Stimulated activated CD8-positive, alpha-beta memory T cell treated with anti-CD3 and anti-CD28 coated beads, Interleukin-7, amount 100 ng/mL, for 1 hour (primary cell): ENCODE results near the gene GPER1.

ENCODE experiments used
- DNase-seq, 2 donors: peaks; one replicate each; pipeline ENCODE4 v3.0.0-alpha.2; 2020; ENCODE audit warnings: low read depth in 2 of 2

The GPER1 gene

DNA sequence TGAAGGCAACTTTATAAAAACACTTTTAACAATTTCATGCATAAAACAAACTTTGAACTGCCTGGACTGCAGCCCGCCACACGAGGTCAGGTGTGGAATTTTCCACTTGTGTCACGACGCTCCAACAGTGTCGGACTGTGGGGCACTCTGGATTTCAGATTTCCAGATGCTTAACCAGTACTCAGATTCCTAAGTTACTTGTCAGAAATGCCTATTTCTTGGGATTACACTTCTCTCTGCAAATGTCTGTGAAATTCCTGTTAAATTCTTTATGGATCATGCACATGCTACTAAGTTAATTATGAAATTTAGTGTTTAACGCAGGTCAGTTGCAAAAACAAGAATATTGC is 473 bp upstream of the GPER1 start:
- no peak for DNase-seq

DNA sequence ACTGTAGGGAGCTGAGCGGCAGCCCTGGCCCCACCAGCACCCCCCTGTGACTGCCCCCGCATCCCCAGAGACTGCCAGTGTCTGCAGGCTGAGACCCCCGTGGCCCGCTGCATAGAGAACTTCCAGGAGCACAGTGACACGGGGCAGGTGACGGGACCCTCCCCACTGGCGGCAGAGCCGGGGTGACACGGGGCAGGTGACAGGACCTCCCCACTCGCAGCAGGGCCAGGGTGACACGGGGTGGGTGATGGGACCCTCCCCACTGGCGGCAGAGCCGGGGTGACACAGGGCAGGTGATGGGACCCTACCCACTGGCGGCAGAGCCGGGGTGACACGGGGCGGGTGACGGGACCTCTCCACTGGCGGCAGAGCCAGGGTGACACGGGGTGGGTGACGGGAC is 2.3 kb downstream of the GPER1 start:
- no peak for DNase-seq

- no peak for DNase-seq
Measured at GRCh38 chr7:1090686-1091643, 3.1 kb downstream of the GPER1 start.

GRCh38 chr7:1091644-1092027 is 3.7 kb downstream of the GPER1 start:
- no peak for DNase-seq

GRCh38 chr7:1092161-1092632 is 4.3 kb downstream of the GPER1 start:
- no peak for DNase-seq

DNA sequence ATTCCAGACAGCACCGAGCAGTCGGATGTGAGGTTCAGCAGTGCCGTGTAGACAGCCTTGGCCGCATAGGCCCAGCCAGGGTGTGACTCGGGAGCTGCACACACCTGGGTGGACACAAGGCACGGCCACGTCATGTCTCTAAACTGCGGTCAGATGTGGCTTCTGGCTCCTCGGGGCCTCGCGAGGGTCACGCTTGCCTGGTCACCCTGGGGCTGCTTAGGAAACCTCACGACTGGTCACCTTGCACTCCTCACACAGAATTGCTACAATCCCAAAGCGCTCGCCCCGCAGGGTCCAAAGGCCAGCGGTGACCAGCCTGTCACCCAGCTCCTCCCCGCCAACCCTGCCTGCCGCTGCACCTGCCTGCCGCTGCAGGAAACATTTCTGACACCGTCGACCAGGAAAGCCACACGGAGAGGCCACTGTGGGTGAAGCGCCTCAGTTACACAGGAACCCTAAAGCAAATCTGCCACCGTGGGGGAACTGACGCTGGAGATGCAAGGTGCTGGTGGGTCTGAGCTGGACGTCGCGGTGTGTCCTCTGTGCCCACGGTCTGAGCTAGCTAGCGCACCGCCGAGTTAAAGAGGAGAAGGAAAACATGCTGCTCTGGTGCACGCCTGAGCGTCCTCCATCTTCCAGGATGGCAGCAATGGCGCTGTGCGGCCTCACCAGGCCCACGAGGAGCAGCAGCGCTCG is 5.0 kb downstream of the GPER1 start:
- DNase-seq, result no peak

DNA sequence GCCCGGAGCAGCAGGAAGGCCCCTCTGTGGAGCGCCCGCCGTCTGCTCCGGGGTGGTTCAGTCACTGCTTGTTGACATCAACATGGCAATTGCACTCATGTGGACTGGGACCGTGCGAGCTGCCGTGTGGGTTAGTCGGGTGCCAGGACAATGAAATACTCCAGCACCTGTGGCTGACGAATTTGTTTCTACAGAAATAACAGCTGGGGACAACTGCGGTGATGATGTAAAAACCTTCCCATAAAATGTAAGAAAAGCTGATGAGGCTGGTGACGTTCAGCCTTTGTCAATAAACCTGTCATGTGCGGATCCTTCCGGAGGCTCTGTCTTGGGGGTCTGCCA is 5.6 kb downstream of the GPER1 start:
- DNase-seq, result no peak

DNA sequence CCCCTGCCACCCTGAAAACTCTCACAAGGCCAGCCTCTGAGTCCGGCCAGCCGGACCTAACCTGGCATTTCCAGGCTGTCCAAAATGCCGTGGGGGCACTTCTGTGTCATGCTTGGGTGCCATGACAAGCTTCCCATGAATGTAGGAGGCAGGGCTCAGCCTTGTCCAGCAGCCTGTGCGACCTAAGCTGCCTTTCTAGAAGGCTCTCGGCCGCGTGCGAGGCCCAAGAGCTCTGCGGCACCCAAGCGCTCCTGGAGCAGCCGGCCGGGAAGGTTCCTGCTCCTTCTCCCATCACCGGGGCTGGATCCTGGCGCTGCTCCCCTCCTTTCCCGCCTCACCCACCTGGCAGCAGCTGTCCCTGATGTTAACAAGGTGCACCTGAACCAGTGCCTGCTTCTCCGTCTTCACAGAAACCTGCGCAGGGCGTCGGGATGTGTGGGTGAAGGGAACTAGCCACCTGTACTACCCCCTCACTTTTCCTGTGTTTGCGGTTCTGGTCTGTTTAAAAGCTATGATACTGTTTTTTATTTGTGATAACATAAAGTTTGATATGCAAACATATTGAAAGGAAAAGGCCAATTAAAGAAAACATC is 6.1 kb downstream of the GPER1 start:
- no peak for DNase-seq

DNA sequence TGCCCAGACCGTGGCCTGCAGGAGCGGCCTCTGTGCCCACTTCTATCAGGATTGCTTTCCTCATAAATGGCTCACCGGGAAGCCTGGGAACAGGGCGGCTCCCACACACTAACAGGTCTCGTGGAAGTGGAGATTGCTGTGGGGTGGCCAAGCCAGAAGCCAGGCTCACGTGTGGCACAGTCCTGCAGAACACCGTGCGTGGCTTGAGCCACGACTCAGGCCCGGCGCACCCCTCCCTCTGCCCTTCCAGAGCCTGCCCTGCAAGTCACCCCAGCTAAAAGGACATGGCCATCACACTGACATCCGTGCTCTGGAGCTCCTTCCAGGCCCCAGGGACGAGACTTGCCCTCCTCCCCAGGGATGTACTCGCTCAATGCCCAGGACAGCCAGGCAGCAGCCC is 7.0 kb downstream of the GPER1 start:
- DNase-seq, result no peak

DNA sequence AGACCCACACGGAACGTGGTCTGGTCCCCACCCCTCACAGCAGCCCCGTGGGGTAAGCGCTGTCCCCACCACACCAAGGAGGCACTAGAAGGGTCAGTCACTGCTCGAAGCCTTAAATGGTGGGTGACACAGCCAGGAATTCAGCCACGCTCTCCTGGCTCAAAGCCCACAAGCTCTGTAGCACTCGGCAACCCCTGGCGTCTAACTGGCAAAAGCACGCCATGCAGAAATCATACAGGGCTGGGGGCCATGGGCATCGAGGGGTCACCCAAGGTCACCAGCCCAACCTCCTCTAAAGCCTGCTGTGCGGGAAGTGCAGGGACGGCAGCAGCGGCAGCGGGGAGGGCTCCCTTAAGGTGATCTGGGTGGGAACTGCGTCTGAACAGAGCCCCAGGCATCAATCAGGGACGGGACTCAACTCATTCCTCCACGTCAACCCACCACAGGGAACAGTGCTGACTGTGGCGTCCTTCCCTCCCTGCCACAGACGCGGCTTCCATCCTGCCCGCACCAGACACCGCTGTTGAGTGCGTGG is 7.8 kb downstream of the GPER1 start:
- no peak for DNase-seq

DNA sequence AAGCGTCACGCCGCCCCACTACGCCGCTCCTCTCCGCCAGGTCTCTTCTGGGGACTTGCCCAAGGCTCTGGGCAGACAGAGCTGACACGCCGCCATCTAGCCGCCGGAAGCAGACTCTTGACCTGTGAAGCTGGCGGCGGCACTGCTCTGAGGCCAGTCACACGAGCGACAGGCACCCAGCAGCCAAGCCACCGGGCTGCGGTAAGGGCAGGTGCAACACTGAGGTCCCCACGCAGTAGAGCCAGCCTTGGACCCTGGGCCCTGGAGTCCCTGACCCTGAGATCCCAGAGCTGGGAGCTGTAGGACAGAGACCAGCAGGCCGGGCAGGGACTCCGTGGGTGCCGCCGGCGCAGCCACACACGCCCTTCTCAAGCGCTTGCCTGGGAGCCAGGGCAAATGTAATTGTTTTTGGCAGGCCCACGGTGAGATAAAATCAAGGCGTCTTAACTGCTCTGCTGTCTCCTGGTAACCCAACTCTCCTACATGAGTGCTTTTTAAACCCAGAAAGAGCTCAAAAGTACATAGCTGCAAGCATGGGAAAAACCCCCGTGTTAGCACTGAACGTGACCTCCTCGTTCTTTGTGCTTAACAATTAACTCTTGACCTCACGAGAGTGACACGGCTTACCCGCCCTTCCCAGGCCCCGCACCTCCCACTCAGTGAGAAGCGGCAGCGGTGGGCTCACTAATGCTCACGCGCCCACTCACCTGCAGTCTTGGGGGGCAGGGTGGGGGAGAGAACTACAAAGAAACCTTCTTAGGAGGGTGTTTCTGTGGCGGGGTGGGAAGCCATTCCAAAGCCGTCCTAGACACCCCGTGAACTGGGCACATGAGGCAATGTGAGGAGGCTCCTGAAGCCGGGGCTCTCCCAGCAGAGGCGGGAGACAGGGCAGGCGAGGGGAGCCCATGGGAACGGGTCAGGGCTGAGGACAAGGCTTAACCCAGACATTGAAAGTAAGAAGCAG is 8.5 kb downstream of the GPER1 start:
- DNase-seq, result no peak

- DNase-seq, result no peak
Measured at GRCh38 chr7:1097120-1097504, 9.2 kb downstream of the GPER1 start.

GRCh38 chr7:1098243-1099153 is 10.6 kb downstream of the GPER1 start:
- DNase-seq, result no peak

GRCh38 chr7:1099154-1099542 is 11.2 kb downstream of the GPER1 start:
- no peak for DNase-seq

DNA sequence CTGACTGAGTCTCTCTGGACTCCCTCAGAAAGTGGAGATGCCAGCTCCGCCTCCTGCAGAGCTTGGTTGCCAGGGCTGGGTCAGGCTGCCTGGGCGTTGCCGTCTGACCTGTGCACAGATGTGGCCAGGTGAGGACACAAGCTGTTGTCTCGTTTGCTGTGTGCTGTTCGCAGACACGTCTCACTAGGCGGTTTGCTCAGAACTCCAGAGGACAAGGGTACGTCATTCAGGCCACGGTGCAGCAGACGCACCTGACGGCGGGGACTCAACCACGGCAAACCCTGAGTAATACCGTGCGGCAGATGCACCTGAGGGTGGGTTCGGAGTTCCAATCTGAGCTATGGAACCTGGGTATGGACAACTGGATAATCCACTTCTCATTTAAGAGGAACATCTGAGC is 11.7 kb downstream of the GPER1 start:
- DNase-seq, result no peak

DNA sequence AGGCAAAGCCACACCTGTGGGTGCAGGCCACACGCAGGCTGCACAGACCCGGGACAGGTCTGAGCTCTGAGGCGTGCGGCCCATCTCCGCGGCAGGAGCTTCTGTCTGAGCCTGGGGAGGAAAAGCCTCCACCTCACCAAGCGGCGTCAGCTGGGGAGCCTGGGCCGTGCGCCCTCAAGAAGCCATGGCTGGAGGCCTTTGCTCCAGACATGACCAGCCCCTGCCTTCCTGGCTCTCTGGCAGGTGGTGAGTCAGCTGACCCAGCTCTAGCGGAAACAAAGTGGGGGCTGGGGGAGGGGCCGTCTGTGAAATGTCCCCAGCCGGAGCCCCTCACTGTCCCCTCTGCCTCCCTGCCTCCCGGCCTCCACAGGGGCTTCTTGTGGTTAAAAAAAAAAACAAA is 12.5 kb downstream of the GPER1 start:
- no peak for DNase-seq

- no peak for DNase-seq
Measured at GRCh38 chr7:1100834-1101562, 13.1 kb downstream of the GPER1 start.

DNA sequence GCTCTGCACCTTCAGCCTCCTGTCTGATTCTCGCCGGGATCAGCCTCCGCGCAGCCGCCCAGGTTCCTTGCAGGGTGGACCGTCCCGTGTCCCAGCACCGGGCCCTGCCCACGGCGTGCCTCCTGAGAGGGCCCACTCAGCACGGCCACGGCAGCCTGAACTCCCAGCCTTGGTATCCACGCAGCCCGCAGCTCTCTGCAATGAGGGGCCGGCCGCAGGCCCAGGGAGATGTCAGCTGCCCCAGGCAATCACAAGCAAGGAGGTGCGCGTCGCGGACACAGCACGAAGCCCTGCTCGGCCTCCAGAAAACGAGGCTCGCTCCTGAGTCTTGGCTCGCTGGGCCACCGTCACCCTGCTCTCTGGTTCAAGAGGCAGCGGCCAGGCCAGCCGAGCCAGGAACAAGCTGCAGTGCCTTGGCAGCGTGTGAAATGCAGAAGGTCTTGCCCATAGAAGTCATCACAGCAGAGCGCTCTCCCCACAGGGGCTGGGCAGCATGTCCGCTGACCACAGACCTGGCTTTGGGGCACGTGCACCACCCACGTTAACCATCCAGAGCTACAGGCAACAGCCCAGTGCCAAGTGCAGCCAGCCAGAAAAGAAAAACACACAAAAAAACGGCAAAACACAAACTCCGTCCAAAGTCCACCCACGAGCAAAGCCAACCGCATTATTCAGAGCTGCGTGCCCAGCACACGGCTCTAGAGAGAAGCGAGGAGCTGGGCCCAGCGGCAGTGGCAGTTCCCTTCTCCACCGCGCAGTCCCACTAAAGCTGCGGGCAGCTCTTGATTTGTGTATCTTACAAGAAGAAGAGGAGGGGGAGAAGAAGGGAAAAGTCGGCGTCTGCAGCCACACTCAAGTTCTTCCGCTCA is 13.9 kb downstream of the GPER1 start:
- no peak for DNase-seq
